HuH-7.5 (cell line): ENCODE measurements around the gene STK39.

Source experiments
- DNase-seq: peaks from one replicate; pipeline ENCODE4 v3.0.0; 2011; ENCODE audit warnings: low spot score

Gene STK39

DNA sequence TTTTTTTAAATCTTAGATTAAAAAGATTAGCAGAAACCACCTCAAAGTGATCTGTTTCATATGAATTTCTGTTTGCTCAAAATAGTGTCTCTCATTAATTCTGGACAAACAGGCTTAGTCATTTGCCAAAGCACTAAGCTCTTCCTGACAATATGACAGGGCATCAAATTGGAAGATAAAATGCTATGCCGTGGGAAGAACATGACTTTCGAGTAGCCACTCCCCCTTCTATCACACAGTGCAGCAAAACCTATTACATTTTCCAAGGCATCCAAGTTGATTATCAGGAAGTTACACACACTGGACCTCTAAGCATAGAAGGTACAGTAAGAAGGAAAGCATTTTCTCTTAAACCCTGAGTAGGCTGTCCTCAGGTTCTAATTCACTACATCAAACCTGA, 89.5 kb downstream of the STK39 start:
- DNase-seq: no peak

- no peak for DNase-seq
Measured at GRCh38 chr2:168157070-168157469, 90.3 kb downstream of the STK39 start.

- no peak for DNase-seq
Measured at GRCh38 chr2:168156661-168157060, 90.7 kb downstream of the STK39 start.

- no peak for DNase-seq
Measured at GRCh38 chr2:168155680-168156079, 91.7 kb downstream of the STK39 start.

DNA sequence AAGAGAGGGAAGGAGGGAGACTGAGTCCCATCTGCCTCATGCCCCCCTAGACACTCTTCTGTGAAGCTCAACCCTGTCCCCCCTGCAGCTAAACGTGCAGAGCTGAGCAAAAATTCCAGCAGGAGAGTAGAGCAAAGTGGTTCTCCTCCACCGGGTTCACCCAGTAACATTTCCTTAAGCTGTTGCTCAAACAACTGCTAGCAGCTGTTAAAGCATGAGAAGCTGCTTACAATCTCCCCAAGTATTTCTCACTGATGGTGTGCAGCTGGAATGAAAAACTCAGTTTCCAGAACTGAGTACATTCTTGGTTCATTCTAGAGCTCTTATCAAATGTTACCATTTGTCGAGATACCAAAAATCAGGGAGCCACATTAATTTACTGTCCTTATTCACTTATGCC, 92.3 kb downstream of the STK39 start:
- no peak for DNase-seq

DNA sequence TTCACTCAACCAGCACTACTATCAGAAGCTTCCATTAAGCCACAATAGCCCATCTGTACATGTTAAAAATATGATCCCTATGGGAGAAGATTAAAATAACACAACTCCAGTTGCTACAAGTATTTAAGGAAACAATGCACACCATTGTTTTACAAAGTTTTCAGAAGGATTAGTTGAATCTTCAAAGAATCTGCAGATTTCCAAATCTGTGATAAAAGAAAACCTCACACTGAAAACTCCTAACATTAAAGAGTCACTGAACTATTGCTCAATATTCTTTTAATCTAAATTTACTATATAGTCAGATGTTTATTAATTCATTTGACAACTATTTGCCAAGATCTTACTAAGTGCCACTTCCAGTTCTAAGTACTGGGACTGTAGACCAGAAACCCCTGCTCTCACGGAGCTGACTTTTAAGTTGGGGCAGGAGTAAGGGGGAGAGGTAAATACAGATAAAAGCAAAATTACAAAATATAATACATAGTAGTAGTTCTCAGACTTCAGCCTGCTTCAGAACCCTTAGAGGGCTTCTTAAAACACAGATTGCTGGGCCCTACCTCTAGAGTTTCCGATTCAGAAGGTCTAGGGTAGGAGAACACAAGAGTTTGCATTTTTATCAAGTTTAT, 94.4 kb downstream of the STK39 start:
- DNase-seq: no peak

- DNase-seq: no peak
Measured at GRCh38 chr2:168149986-168150385, 97.4 kb downstream of the STK39 start.

GRCh38 chr2:168149150-168149974, 98.0 kb downstream of the STK39 start:
- no peak for DNase-seq

- DNase-seq: no peak
Measured at GRCh38 chr2:168147830-168148794, 99.3 kb downstream of the STK39 start.

DNA sequence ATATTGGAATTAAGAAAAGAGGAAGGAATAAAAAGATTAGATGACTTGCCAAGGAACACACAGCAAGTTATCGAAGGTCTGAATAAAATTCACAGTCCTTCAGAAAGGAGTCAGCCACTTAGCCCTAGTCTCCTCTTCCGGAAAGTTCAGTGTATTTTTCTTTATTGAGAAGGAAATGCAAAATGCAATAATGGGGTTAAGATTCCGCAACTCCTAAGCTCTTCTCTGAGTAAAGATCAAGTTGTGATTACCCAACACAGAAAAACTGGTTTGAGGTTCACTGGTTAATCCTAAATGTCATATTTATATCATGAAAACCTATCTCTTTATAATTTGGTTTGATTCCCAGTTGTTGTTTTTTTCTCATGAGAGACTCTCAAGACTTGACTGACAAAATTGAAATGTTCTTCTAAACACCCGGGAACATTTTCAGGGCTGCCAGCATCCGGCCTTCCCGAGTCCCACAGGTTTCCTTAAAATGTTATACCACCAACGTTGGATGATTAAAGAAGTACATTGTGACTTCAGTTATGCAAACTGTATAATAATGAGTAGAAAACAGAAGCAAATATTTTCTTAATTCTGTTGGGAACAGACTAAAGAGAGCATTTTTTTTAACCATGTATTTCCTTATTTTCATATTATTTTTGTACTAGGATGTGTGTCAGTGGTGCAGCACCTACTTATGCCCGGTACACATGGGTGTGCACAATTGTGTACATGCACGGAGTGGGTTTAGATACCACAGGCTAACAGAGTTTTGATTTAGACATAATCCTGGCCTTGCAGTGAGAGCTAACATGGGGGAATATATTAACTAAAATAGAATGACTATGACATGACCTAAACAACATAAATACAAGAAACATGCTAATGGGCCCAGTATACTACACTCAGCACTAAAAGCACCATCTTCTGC, 100.2 kb downstream of the STK39 start:
- no peak for DNase-seq

GRCh38 chr2:168145426-168146310, 101.7 kb downstream of the STK39 start:
- DNase-seq: no peak

- no peak for DNase-seq
Measured at GRCh38 chr2:168145011-168145410, 102.4 kb downstream of the STK39 start.

DNA sequence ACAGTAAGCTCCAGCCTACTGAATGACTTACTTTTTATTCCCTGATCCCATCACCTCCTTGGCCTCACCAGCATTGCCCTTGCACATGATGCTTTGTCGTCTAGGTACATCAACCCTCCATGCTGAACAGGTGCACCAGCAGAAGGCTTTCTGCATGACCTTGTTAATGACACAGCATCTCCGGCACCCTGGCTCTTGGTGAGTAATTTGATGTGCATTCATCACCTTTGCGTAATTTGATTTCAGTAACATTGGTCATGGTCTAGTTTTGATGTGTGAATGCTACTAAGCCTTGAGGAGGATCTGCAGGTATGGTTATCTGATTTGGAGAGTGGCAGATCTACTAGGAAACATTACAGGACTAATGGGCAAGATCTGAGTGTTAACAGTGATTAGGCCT, 103.6 kb downstream of the STK39 start:
- no peak for DNase-seq

GRCh38 chr2:168140892-168141291, 106.5 kb downstream of the STK39 start:
- no peak for DNase-seq

DNA sequence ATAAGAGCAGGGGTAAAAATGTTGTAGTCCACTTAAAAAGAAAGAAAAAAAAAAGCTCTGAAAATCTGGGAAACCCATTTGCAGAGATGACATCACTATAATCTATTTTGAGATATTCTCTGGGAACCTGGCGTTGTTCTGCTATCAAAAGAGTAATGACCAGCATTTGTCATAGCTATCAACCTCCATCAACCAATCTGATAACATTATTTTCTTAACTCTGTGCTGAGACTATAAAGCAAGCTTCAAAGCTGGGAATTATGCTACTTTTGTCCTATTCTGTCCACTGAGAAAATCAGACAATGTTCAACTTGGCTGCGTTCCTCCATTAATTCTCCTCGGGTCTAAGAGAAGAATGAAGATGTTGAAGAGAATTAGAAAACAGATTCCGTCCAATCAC, 107.5 kb downstream of the STK39 start:
- no peak for DNase-seq

GRCh38 chr2:168138901-168139300, 108.5 kb downstream of the STK39 start:
- no peak for DNase-seq

DNA sequence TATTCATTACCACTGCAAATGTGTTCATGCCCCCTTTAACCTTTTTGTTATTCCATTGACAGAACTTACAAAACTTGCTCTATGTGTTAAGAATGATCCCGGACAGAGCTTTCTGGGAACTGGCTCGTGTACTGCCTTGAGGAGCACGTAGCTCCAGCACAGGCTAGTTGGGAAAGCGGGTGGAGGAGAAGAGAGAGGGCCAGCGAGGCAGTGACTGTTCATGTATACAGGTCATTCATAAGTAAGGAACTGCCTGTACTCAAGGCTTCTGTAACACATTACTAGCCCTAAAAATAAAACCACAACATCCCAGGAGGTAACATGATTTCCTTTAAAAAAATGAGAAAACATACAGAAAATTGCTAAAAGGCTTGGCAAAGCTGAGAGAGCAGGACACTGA, 109.0 kb downstream of the STK39 start:
- no peak for DNase-seq

DNA sequence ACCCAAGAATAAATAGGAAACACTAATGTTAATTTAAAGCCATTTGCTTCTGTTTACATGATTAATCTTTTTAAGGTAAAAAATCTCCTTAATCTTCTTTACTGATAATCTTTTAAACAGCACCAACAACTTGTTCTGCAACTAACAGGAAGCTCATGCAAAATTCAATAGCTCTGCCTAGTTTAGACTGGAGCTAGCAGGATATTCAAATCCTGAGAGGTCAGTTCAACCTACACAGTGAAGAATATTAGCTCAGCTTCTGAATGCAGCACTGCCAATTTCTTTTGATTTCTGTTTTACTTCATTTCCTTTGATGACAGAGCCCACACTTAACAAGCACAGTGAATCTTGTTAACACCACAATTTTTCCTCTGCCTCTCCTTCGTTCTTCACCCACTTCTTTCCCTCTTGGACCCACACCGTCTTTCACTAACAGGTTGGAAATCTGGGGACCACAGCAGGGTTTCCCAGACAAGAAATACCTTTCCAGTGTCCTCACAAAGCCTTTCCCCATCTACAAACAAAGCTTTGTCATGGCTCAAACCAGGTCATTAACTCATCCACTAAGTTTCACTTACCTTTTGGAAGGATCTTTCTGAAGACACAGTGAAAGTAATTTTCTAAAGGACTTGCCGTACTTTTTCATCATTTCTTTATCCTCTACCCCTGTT, 109.8 kb downstream of the STK39 start:
- no peak for DNase-seq

GRCh38 chr2:168136392-168136977, 110.9 kb downstream of the STK39 start:
- no peak for DNase-seq

DNA sequence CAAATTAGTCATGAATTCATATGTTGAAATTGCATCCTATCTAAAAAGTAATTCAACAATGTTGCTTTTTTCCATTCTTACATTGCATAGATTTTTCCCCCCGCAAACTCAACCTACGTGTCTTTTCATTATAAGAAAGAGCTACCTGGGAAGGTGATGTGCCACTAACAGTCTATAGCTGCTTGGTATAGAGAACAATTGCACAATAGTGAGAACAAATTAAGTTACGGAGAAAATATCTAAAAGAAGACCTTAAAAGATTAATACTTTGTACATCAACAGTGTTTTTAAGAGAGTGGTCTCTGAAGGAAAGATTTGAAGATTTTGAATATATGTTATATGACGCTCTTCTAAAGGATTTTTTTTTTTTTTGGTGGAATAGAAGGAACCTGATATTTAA, 111.8 kb downstream of the STK39 start:
- no peak for DNase-seq
